MV-4-11 (cell line): ENCODE measurements around the gene IP6K3.

ENCODE experiments used
- DNase-seq: peaks from one replicate; lab custom pipeline; 2025; lab: John Stamatoyannopoulos, UW

IP6K3 gene

GRCh38 chr6:33705268-33705885 lies 41.3 kb downstream of the IP6K3 start:
- no peak for DNase-seq

- peak; percentile 42 for DNase-seq
These were observed 42.3 kb downstream of the IP6K3 start for GRCh38 chr6:33704215-33705066.

- DNase-seq: peak; percentile 54
These were observed 44.2 kb downstream of the IP6K3 start for GRCh38 chr6:33702345-33702977.

GRCh38 chr6:33700391-33701050 lies 46.2 kb downstream of the IP6K3 start:
- DNase-seq: peak; percentile 35

GRCh38 chr6:33699739-33700138 lies 47.0 kb downstream of the IP6K3 start:
- no peak for DNase-seq

GRCh38 chr6:33699131-33699530 lies 47.6 kb downstream of the IP6K3 start:
- no peak for DNase-seq

- DNase-seq: no peak
These were observed 48.2 kb downstream of the IP6K3 start for GRCh38 chr6:33698494-33698893.

GRCh38 chr6:33697845-33698244 lies 48.9 kb downstream of the IP6K3 start:
- no peak for DNase-seq

- no peak for DNase-seq
These were observed 49.9 kb downstream of the IP6K3 start for GRCh38 chr6:33696548-33697518.

GRCh38 chr6:33696076-33696475 lies 50.6 kb downstream of the IP6K3 start:
- no peak for DNase-seq

GRCh38 chr6:33695451-33695887 lies 51.2 kb downstream of the IP6K3 start:
- no peak for DNase-seq

GRCh38 chr6:33694977-33695376 lies 51.7 kb downstream of the IP6K3 start:
- no peak for DNase-seq

GRCh38 chr6:33694401-33694931 lies 52.2 kb downstream of the IP6K3 start:
- no peak for DNase-seq

- peak; percentile 39 for DNase-seq
These were observed 53.3 kb downstream of the IP6K3 start for GRCh38 chr6:33693186-33694105.

- DNase-seq: peak; percentile 89
These were observed 53.9 kb downstream of the IP6K3 start for GRCh38 chr6:33692760-33693158.

- no peak for DNase-seq
These were observed 54.5 kb downstream of the IP6K3 start for GRCh38 chr6:33692078-33692759.

- DNase-seq: no peak
These were observed 55.1 kb downstream of the IP6K3 start for GRCh38 chr6:33691456-33692077.

- no peak for DNase-seq
These were observed 55.9 kb downstream of the IP6K3 start for GRCh38 chr6:33690766-33691165.

GRCh38 chr6:33689879-33690278 lies 56.8 kb downstream of the IP6K3 start:
- DNase-seq: no peak
